Measurements from ENCODE around the gene KRTAP10-11. TPM values are rescaled to one million over a fixed set of nuclear protein-coding genes. Genes with fewer than 3 reads are reported as not detected.
"Not testable (repeated sequence)": the region's sequence is repeated elsewhere in the genome, so short reads cannot be mapped to it uniquely, and the experiment has no call there.

The KRTAP10-11 gene
- total RNA-seq, 2 donors from 2014 or later = not detected

- DNase-seq; intact Hi-C loops (cut with DNase I, micrococcal nuclease); ATAC-seq: not testable (repeated sequence)
Observed at GRCh38 chr21:44685050-44685449, 38.8 kb downstream of the KRTAP10-11 start.

GRCh38 chr21:44686000-44686781 lies 40.0 kb downstream of the KRTAP10-11 start:
- no peak for DNase-seq
- ATAC-seq = no peak
- intact Hi-C loops (cut with DNase I, micrococcal nuclease) = no loop called here

GRCh38 chr21:44686843-44687561 lies 40.8 kb downstream of the KRTAP10-11 start:
- intact Hi-C loops (cut with DNase I, micrococcal nuclease) = no loop called here
- DNase-seq = no peak
- ATAC-seq = no peak

- intact Hi-C loops (cut with DNase I, micrococcal nuclease) = no loop called here
- no peak for DNase-seq
Observed at GRCh38 chr21:44687671-44688070, 41.5 kb downstream of the KRTAP10-11 start.

GRCh38 chr21:44689740-44690139 lies 43.5 kb downstream of the KRTAP10-11 start:
- ATAC-seq; DNase-seq; intact Hi-C loops (cut with DNase I, micrococcal nuclease): not testable (repeated sequence)

More at GRCh38 chr21:44687671-44688070, 41.5 kb downstream of the KRTAP10-11 start:
- no peak for ATAC-seq

- no peak for ATAC-seq
- intact Hi-C loops (cut with DNase I, micrococcal nuclease) = no loop called here
- no peak for DNase-seq
Observed at GRCh38 chr21:44691686-44692085, 45.5 kb downstream of the KRTAP10-11 start.

GRCh38 chr21:44692798-44693512 lies 46.7 kb downstream of the KRTAP10-11 start:
- intact Hi-C loops (cut with DNase I, micrococcal nuclease) = no loop called here
- no peak for ATAC-seq
- no peak for DNase-seq

GRCh38 chr21:44694776-44695175 lies 48.6 kb downstream of the KRTAP10-11 start:
- DNase-seq = no peak
- no peak for ATAC-seq
- intact Hi-C loops (cut with DNase I, micrococcal nuclease) = no loop called here

- intact Hi-C loops (cut with DNase I, micrococcal nuclease) = no loop called here
- ATAC-seq (no peak), DNase-seq (no peak)
Observed at GRCh38 chr21:44695184-44695583, 49.0 kb downstream of the KRTAP10-11 start.

GRCh38 chr21:44695641-44696040 lies 49.4 kb downstream of the KRTAP10-11 start:
- intact Hi-C loops (cut with DNase I, micrococcal nuclease) = no loop called here
- DNase-seq (no peak), ATAC-seq (no peak)

GRCh38 chr21:44696572-44696971 lies 50.4 kb downstream of the KRTAP10-11 start:
- intact Hi-C loops (cut with DNase I, micrococcal nuclease) = no loop called here
- no peak for ATAC-seq
- no peak for DNase-seq

Other genes starting within 250 kb of the KRTAP10-11 start
- 1 to 10 TPM; 2.5 to 3.5 TPM for gene LRRC3, start 190.9 kb upstream of the KRTAP10-11 start, total RNA-seq
- not detected for gene KRTAP10-1, start 106.2 kb upstream of the KRTAP10-11 start, total RNA-seq
- gene KRTAP10-2, start 94.9 kb upstream of the KRTAP10-11 start, total RNA-seq = not detected
- gene KRTAP10-3, start 87.6 kb upstream of the KRTAP10-11 start, total RNA-seq = not detected
- not detected for gene KRTAP10-4, start 72.7 kb upstream of the KRTAP10-11 start, total RNA-seq
- not detected for gene KRTAP10-5, start 65.8 kb upstream of the KRTAP10-11 start, total RNA-seq
- gene KRTAP10-6, start 53.9 kb upstream of the KRTAP10-11 start, total RNA-seq = not detected
- not detected for gene KRTAP10-7, start 45.8 kb upstream of the KRTAP10-11 start, total RNA-seq
- not detected for gene KRTAP10-8, start 34.3 kb upstream of the KRTAP10-11 start, total RNA-seq
- not detected for gene KRTAP10-9, start 19.3 kb upstream of the KRTAP10-11 start, total RNA-seq
- not detected for gene KRTAP10-10, start 9.1 kb upstream of the KRTAP10-11 start, total RNA-seq
- not detected for gene KRTAP12-4, start 8.2 kb downstream of the KRTAP10-11 start, total RNA-seq
- gene KRTAP12-3, start 11.5 kb downstream of the KRTAP10-11 start, total RNA-seq = not detected
- gene KRTAP12-2, start 20.5 kb downstream of the KRTAP10-11 start, total RNA-seq = not detected
- not detected for gene KRTAP12-1, start 35.7 kb downstream of the KRTAP10-11 start, total RNA-seq
- not detected for gene KRTAP10-12, start 50.8 kb downstream of the KRTAP10-11 start, total RNA-seq
- gene TSPEAR, start 65.2 kb downstream of the KRTAP10-11 start, total RNA-seq = under 1 TPM in 1 of 2 donors, not detected in 1; 0.09 TPM
- 10 to 100 TPM; 56.7 to 79.4 TPM for gene UBE2G2, start 155.4 kb downstream of the KRTAP10-11 start, total RNA-seq
- 10 to 100 TPM; 67.3 to 73.2 TPM for gene SUMO3, start 171.6 kb downstream of the KRTAP10-11 start, total RNA-seq
- 100 to 1,000 TPM; 206 to 380 TPM for gene PTTG1IP, start 227.3 kb downstream of the KRTAP10-11 start, total RNA-seq

Data from left colon (tissue), 2 donors.